ENCODE measurements around the gene LTF.
A peak's percentile ranks its signal among the peaks of the same experiment; 100 is the strongest.

The LTF gene

DNA sequence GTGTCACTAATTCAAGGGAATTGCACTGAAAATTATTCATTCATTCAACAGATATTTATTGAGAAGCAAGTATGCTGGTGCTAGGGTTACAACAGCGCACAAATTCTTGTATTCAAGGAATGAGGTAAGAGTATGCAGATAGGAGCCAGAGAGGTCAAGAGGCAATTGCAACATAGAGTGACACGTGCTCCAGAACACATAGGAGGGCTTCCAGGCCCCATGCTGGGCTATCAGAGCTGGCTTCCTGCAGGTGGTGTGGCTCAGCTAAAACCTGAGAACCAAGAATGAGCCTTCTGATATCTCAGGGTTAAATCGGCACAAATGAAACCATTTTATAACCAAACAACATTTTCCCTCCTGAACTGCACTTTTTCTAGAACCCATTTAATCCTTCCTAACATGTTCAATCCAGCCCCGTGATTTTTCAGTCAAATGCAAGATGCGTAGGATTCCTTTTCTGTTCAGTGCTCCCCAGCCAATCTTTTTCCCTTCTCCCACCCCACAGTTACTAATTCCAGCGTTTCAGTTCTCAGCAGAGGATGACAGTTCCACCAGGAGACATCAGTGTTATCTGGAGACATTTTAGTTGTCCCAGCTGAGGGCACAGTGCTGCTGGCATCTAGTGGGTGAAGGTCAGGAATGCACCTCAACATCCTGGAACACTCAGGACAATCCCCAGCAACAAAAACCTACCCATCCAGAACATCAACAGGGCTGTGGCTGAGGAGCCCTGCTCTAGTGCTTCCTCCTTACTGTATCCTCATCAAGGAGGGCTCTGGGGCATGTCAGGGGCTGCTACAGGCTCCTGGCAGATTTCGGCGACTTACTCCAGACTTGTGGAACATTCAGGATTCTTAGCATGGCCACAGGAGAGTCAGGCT is 70.9 kb downstream of the LTF start (continued):
- TF ChIP-seq TRIM28 (IDR thresholded peaks at IDR 0.05; ENCODE audit: borderline replicate concordance, low read length) (no peak), ZFP41 (tag by site-specific recombination; IDR thresholded peaks at IDR 0.05; ENCODE audit: borderline replicate concordance) (no peak), ZBTB26 (tag by site-specific recombination; optimal IDR thresholded peaks at IDR 0.05) (no peak), KLF17 (tag by site-specific recombination; IDR thresholded peaks at IDR 0.05) (no peak), ZNF2 (tag by site-specific recombination; IDR thresholded peaks at IDR 0.05) (no peak), ZNF19 (tag by site-specific recombination; IDR thresholded peaks at IDR 0.05; ENCODE audit: low read depth) (no peak), ZSCAN16 (tag by site-specific recombination; IDR thresholded peaks at IDR 0.05) (no peak), ZNF280D (tag by site-specific recombination; IDR thresholded peaks at IDR 0.05) (no peak), ZNF629 (tag by site-specific recombination; IDR thresholded peaks at IDR 0.05) (0 out of 2 replicates have a peak, but pooled peaks have one; percentile 18), ZNF292 (tag by site-specific recombination; IDR thresholded peaks at IDR 0.05; ENCODE audit: borderline replicate concordance, low read depth) (no peak), KLF16 (tag by site-specific recombination; IDR thresholded peaks at IDR 0.05) (no peak), ZBTB44 (tag by site-specific recombination; IDR thresholded peaks at IDR 0.05) (no peak)

- H3K27ac ChIP-seq (ENCODE audit: extremely low read depth, low read depth, low read length), result no peak overlapping the region
- H3K4me1 ChIP-seq (ENCODE audit: control insufficient read depth, insufficient read depth, low read length), result no peaks in the 10 kb centered on the region
Measured at GRCh38 chr3:46393011-46393410, 71.7 kb downstream of the LTF start.

More at GRCh38 chr3:46393011-46393410, 71.7 kb downstream of the LTF start:
- ChIA-PET CTCF (no interaction called here), POLR2A (no interaction called here)
- no peaks in the 10 kb centered on the region for H3K36me3 ChIP-seq (ENCODE audit: control insufficient read depth in 2 of 2, insufficient read depth in 1 of 2, low read length in 2 of 2)
- H3K4me3 ChIP-seq (ENCODE audit: low read depth, low read length), result no peak overlapping the region
- H3K9me3 ChIP-seq (ENCODE audit: control insufficient read depth, insufficient read depth, low read depth, low read length), result no peaks in the 10 kb centered on the region
- TF ChIP-seq ZNF112 (tag by site-specific recombination; IDR thresholded peaks at IDR 0.05), result no peak
- TF ChIP-seq ZNF558 (tag by site-specific recombination; IDR thresholded peaks at IDR 0.05), result no peak
- TF ChIP-seq OSR2 (tag by site-specific recombination; IDR thresholded peaks at IDR 0.05), result no peak
- no peak for TF ChIP-seq ZNF670 (tag by site-specific recombination; IDR thresholded peaks at IDR 0.05; ENCODE audit: low read depth)
- no peak for TF ChIP-seq ZNF311 (tag by site-specific recombination; IDR thresholded peaks at IDR 0.05; ENCODE audit: borderline replicate concordance)
- no peak for TF ChIP-seq GLIS2 (tag by site-specific recombination; IDR thresholded peaks at IDR 0.05)
- TF ChIP-seq, protein P1, sequence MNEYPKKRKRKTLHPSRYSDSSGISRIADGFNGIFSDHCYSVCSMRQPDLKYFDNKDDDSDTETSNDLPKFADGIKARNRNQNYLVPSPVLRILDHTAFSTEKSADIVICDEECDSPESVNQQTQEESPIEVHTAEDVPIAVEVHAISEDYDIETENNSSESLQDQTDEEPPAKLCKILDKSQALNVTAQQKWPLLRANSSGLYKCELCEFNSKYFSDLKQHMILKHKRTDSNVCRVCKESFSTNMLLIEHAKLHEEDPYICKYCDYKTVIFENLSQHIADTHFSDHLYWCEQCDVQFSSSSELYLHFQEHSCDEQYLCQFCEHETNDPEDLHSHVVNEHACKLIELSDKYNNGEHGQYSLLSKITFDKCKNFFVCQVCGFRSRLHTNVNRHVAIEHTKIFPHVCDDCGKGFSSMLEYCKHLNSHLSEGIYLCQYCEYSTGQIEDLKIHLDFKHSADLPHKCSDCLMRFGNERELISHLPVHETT (tag by site-specific recombination; IDR thresholded peaks at IDR 0.05), result no peak
- no peak for TF ChIP-seq ZNF76 (tag by site-specific recombination; IDR thresholded peaks at IDR 0.05; ENCODE audit: borderline replicate concordance, low read depth)
- no peak for TF ChIP-seq ZNF280D (tag by site-specific recombination; IDR thresholded peaks at IDR 0.05)
- TF ChIP-seq ZNF138 (tag by site-specific recombination; IDR thresholded peaks at IDR 0.05; ENCODE audit: borderline replicate concordance), result no peak
- no peak for TF ChIP-seq ZBTB1 (tag by site-specific recombination; IDR thresholded peaks at IDR 0.05)
- no peak for TF ChIP-seq ZNF561 (tag by site-specific recombination; IDR thresholded peaks at IDR 0.05; ENCODE audit: borderline replicate concordance)
- no peak for TF ChIP-seq ZNF221 (tag by site-specific recombination; IDR thresholded peaks at IDR 0.05; ENCODE audit: borderline replicate concordance)
